Fibroblast of pulmonary artery (primary cell): ENCODE measurements around the gene PHLPP2.

Experiments used
- DNase-seq: peaks from one replicate; pipeline ENCODE4 v3.0.0-alpha.2; 2010; ENCODE audit warnings: low read depth
- H3K4me3 ChIP-seq: replicated peaks from 2 replicates; pipeline ENCODE4 v1.5.1; 2011; ENCODE audit warnings: low read depth, mild to moderate bottlenecking, control low read depth, low read length, moderate library complexity
- CTCF ChIP-seq: IDR thresholded peaks from 2 replicates; pipeline ENCODE4 v1.5.1; 2011; ENCODE audit warnings: mild to moderate bottlenecking, control low read depth, low read length, inconsistent platforms; ENCODE audit errors: missing control alignments

The PHLPP2 gene

GRCh38 chr16:71681360-71681759, 43.1 kb downstream of the PHLPP2 start:
- no peak for TF ChIP-seq CTCF
- no peak overlapping the region for H3K4me3 ChIP-seq
- no peak for DNase-seq

GRCh38 chr16:71676236-71676635, 48.3 kb downstream of the PHLPP2 start:
- no peak for TF ChIP-seq CTCF
- no peak overlapping the region for H3K4me3 ChIP-seq
- DNase-seq: no peak

- DNase-seq: no peak
- no peak overlapping the region for H3K4me3 ChIP-seq
- no peak for TF ChIP-seq CTCF
Observed at GRCh38 chr16:71675380-71675779, 49.1 kb downstream of the PHLPP2 start.

- no peak overlapping the region for H3K4me3 ChIP-seq
- no peak for DNase-seq
- no peak for TF ChIP-seq CTCF
Observed at GRCh38 chr16:71674229-71674628, 50.3 kb downstream of the PHLPP2 start.

GRCh38 chr16:71673582-71673973, 50.9 kb downstream of the PHLPP2 start:
- DNase-seq: no peak
- no peak for TF ChIP-seq CTCF
- no peak overlapping the region for H3K4me3 ChIP-seq

- no peak for TF ChIP-seq CTCF
- H3K4me3 ChIP-seq: no peak overlapping the region
- DNase-seq: no peak
Observed at GRCh38 chr16:71672803-71673581, 51.5 kb downstream of the PHLPP2 start.

- no peak overlapping the region for H3K4me3 ChIP-seq
- DNase-seq: no peak
- no peak for TF ChIP-seq CTCF
Observed at GRCh38 chr16:71672125-71672524, 52.4 kb downstream of the PHLPP2 start.
